Measurements from ENCODE around the gene TEKT5. TPM values are rescaled to one million over a fixed set of nuclear protein-coding genes. Genes with fewer than 3 reads are reported as not detected.
A peak's percentile ranks its signal among the peaks of the same experiment; 100 is the strongest.

TEKT5 gene
- total and polyA plus RNA-seq, 2 donors = 0.19 to 0.32 TPM

DNA sequence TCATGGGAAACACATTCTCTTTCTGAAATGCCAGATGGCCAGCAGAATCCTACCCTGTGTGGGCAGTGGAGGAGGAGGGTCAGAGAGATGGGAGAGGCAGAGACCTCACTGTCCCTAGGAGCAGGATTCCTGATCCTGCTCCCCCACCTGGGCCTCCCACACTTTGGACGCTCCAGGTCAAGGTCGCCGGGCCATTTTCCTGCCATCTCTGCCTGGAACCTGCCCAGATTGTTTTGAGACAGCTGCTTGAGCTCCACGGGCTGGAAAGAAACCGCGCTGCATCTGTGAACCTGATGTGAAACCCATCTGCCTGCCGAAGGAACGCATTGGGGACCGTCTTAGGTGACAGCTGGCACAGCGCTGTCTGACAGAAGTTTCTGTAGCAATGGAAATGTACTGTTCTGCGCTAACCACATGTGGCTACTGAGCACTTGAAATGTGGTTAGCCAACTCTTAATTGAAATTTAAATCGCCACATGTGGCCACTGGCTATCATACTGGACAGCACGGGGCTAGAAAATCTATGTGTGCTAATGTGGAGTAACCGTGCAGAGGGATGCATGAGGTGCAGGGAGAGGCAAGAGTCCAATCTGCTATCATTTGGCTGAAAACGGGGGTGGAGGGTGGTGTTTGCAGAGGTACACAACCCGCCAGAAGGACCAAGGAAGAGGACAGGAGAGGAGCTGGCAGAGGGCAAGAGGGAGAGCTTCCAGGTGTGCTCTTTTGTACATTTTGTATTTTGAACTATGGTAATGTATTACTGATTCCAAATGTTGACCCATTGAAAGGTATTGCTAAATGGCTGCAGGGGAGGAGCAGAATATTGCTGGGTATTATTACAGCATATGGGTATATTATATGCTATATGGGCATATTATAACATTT lies 33.5 kb upstream of the TEKT5 start:
- no peaks in the 10 kb centered on the region for H3K36me3 ChIP-seq (ENCODE audit: insufficient read depth)
- no peaks in the 10 kb centered on the region for H3K4me1 ChIP-seq (ENCODE audit: insufficient read depth)
- H3K27ac ChIP-seq (ENCODE audit: low read depth) = no peak overlapping the region
- no peak overlapping the region for H3K4me3 ChIP-seq (ENCODE audit: low read depth, low read length)
- WGBS = 63% methylated on average over 16 of the region's 16 CpGs
- DNase-seq (ENCODE audit: extremely low spot score) = no peak

DNA sequence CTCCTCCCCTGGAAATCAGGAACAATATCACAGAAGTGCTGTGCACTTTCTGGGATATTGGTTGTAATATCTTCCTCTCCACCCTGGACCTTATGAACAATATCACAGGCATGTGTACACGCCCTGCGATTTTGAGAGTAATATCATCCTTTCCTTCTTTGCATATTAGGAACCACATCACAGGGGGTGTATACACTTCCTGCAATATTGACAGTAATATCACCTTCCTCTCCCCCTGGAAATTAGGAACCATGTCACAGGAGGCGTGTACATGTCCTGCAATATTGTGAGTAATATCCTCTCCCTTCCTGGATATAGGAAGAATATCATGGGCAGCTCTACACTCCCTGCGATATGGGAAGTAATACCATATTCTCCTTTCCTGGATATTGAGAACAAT lies 14.2 kb upstream of the TEKT5 start:
- Histone ChIP-seq H3K4me3 (ENCODE audit: low read depth, low read length) (no peak overlapping the region), H3K27ac (ENCODE audit: low read depth) (no peak overlapping the region), H3K36me3 (ENCODE audit: insufficient read depth) (no peaks in the 10 kb centered on the region), H3K4me1 (ENCODE audit: insufficient read depth) (no peaks in the 10 kb centered on the region)
- DNase-seq (ENCODE audit: extremely low spot score) = no peak
- WGBS = 72% methylated on average over 4 of the region's 4 CpGs

- H3K36me3 ChIP-seq (ENCODE audit: insufficient read depth) = no peaks in the 10 kb centered on the region
- no peak for DNase-seq (ENCODE audit: extremely low spot score)
- WGBS = 63% methylated on average over 1 of the region's 1 CpG
- no peaks in the 10 kb centered on the region for H3K4me1 ChIP-seq (ENCODE audit: insufficient read depth)
- H3K27ac ChIP-seq (ENCODE audit: low read depth) = no peak overlapping the region
- no peak overlapping the region for H3K4me3 ChIP-seq (ENCODE audit: low read depth, low read length)
Measured at GRCh38 chr16:10699756-10700155, 5.0 kb upstream of the TEKT5 start.

DNA sequence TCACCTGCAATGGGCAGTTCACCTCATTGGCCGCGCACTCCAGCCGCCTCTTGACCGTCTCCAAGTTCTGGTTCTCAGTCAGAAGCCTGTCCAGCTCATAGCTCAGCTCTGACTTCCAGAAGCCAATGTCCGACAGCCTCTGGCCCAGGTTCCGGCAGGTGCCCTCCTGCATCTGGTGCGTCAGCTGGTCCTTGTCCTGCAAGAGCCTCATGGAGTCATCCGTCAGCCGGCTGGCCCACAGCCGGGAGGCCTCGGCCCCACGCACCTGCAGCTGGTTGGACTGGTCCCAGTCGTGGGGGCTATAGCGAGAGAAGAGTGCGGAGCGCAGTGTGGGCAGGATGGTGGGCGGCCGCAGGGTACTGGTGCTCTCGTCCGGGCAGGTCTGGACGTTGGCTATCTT lies 424 bp downstream of the TEKT5 start:
- H3K4me3 ChIP-seq (ENCODE audit: low read depth, low read length) = no peak overlapping the region
- DNase-seq (ENCODE audit: extremely low spot score) = no peak
- H3K27ac ChIP-seq (ENCODE audit: low read depth) = no peak overlapping the region
- H3K36me3 ChIP-seq (ENCODE audit: insufficient read depth) = no peaks in the 10 kb centered on the region
- 92% methylated on average over 21 of the region's 21 CpGs for whole genome bisulfite sequencing
- no peaks in the 10 kb centered on the region for H3K4me1 ChIP-seq (ENCODE audit: insufficient read depth)

DNA sequence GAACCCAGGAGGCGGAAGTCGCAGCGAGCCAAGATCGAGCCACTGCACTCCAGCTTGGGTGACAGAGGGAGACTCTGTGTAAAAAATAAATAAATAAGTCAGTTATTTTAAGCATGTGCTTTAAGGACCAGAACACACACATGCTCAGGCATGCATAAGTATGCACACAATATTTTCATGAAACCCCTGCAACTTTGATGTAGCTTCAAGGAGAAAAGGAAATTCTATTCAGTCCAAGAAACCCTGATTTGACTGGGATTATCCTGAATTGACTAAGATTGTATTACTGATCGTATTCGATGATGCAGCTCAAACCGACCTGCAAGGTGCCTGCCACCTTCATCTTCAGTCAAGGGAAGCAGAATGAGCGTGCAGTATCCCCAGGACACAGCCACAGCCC lies 841 bp downstream of the TEKT5 start:
- Histone ChIP-seq H3K27ac (ENCODE audit: low read depth) (no peak overlapping the region), H3K4me3 (ENCODE audit: low read depth, low read length) (no peak overlapping the region), H3K36me3 (ENCODE audit: insufficient read depth) (no peaks in the 10 kb centered on the region), H3K4me1 (ENCODE audit: insufficient read depth) (no peaks in the 10 kb centered on the region)
- DNase-seq (ENCODE audit: extremely low spot score) = no peak
- 92% methylated on average over 8 of the region's 8 CpGs for WGBS

GRCh38 chr16:10692470-10692869 lies 2.3 kb downstream of the TEKT5 start:
- no peak for DNase-seq (ENCODE audit: extremely low spot score)
- no peaks in the 10 kb centered on the region for H3K4me1 ChIP-seq (ENCODE audit: insufficient read depth)
- H3K27ac ChIP-seq (ENCODE audit: low read depth) = no peak overlapping the region
- no peak overlapping the region for H3K4me3 ChIP-seq (ENCODE audit: low read depth, low read length)
- H3K36me3 ChIP-seq (ENCODE audit: insufficient read depth) = no peaks in the 10 kb centered on the region
- 77% methylated on average over 5 of the region's 5 CpGs for WGBS

DNA sequence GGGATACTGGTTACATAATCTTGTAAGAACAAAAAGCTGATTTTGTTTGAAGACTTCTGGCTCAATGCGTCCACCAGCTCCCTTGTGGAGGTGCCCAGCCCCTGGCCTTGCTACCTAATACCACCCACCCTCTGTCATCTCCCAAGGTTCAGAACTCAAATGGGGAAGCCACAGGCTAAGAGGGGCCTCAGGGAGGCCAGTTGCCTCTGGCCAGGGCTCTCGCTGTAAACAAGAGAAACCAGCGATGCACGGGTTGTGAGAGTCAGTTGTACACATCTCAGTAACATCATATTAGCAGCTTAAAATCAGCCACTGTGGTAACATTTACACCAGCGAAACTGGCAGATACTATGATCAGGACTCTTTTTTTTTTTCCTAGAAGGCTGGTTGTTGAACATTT lies 6.0 kb downstream of the TEKT5 start:
- Histone ChIP-seq H3K36me3 (ENCODE audit: insufficient read depth) (no peaks in the 10 kb centered on the region), H3K27ac (ENCODE audit: low read depth) (peak overlapping the region; percentile 11), H3K4me3 (ENCODE audit: low read depth, low read length) (no peak overlapping the region), H3K4me1 (ENCODE audit: insufficient read depth) (no peaks in the 10 kb centered on the region)
- WGBS = 82% methylated on average over 5 of the region's 5 CpGs
- DNase-seq (ENCODE audit: extremely low spot score) = no peak

- Histone ChIP-seq H3K4me3 (ENCODE audit: low read depth, low read length) (no peak overlapping the region), H3K27ac (ENCODE audit: low read depth) (no peak overlapping the region), H3K36me3 (ENCODE audit: insufficient read depth) (no peaks in the 10 kb centered on the region), H3K4me1 (ENCODE audit: insufficient read depth) (no peaks in the 10 kb centered on the region)
- 79% methylated on average over 10 of the region's 10 CpGs for WGBS
- peak; percentile 14 for DNase-seq (ENCODE audit: extremely low spot score)
Measured at GRCh38 chr16:10688291-10688690, 6.4 kb downstream of the TEKT5 start.

DNA sequence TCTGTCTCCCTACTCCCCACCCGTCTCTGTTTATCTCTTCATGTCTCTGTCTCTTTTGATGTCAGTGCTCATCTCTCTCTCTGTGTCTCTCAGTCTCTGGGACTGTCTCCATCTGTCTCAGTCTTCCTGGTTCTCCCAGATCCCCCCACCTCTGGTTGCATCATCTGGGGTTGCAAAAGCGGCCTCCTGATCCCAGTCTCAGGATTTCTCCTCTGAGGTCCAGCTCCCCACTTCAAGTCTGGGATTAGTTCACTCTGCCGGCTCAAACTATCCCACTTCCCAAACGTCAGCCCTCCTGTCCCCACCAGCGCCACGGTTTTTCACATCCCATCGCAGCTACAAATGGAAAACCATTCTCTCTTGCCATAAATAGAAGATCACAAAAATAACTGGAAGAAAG lies 9.0 kb downstream of the TEKT5 start:
- 77% methylated on average over 7 of the region's 7 CpGs for WGBS
- no peak for DNase-seq (ENCODE audit: extremely low spot score)
- H3K36me3 ChIP-seq (ENCODE audit: insufficient read depth) = no peaks in the 10 kb centered on the region
- H3K4me3 ChIP-seq (ENCODE audit: low read depth, low read length) = no peak overlapping the region
- no peaks in the 10 kb centered on the region for H3K4me1 ChIP-seq (ENCODE audit: insufficient read depth)
- no peak overlapping the region for H3K27ac ChIP-seq (ENCODE audit: low read depth)

DNA sequence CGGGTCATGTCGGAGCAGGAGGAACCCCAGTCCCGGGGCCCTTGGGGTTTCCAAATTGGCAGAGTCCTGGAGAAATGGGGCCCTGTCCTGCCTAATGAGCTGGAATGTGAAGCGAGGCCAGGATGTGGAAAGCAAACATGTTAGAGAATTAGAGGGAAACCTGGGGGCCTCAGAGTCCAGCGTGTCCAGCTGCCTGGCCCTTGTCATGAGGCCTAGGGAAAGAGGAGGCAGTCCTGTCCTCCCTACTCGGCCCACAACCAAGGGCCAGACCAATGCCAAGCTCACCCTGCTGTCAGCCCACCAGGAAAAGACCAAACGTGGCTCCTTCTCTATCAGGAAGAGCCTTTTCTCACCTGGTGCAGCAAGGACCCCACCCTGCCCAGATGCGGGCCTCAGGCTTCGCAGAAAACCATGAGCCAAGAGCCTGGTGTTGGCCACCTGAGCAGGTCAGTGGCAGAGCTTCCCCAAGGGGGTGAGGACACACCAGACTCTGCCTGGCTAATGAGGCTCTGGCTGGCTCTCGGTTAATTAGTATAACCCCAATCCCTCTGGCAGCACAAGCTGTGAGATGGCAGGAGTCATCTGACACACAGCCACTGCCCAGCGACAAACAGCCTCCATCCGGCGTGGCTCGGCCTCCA lies 10.1 kb downstream of the TEKT5 start:
- WGBS = 72% methylated on average over 14 of the region's 14 CpGs
- DNase-seq (ENCODE audit: extremely low spot score) = no peak
- Histone ChIP-seq H3K4me3 (ENCODE audit: low read depth, low read length) (no peak overlapping the region), H3K27ac (ENCODE audit: low read depth) (no peak overlapping the region), H3K4me1 (ENCODE audit: insufficient read depth) (no peaks in the 10 kb centered on the region), H3K36me3 (ENCODE audit: insufficient read depth) (no peaks in the 10 kb centered on the region)

DNA sequence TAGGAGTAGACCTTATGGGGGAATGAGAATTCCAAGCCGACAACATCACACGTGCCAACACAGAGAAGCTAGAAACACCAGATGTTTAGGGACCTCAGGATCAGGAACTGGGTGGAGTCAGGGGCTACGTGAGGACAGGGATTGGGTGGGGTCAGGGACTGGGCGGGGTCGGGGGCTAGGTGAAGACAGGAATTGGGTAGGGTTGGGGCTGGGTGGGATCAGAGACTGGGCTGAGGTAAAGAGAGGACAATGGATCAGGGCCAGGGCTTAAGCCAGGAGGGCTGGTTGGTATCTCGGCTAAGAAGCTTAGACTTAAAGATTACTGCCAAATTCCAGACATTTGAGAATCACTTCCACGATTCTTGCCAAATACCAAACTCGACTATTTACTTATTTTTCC lies 11.6 kb downstream of the TEKT5 start:
- whole genome bisulfite sequencing = 42% methylated on average over 8 of the region's 8 CpGs
- H3K4me1 ChIP-seq (ENCODE audit: insufficient read depth) = no peaks in the 10 kb centered on the region
- no peak for DNase-seq (ENCODE audit: extremely low spot score)
- H3K4me3 ChIP-seq (ENCODE audit: low read depth, low read length) = no peak overlapping the region
- H3K27ac ChIP-seq (ENCODE audit: low read depth) = no peak overlapping the region
- H3K36me3 ChIP-seq (ENCODE audit: insufficient read depth) = no peaks in the 10 kb centered on the region

GRCh38 chr16:10682604-10683003 lies 12.1 kb downstream of the TEKT5 start:
- no peaks in the 10 kb centered on the region for H3K4me1 ChIP-seq (ENCODE audit: insufficient read depth)
- H3K27ac ChIP-seq (ENCODE audit: low read depth) = no peak overlapping the region
- 90% methylated on average over 7 of the region's 7 CpGs for WGBS
- no peak for DNase-seq (ENCODE audit: extremely low spot score)
- H3K36me3 ChIP-seq (ENCODE audit: insufficient read depth) = no peaks in the 10 kb centered on the region
- no peak overlapping the region for H3K4me3 ChIP-seq (ENCODE audit: low read depth, low read length)

- DNase-seq (ENCODE audit: extremely low spot score) = no peak
- no peak overlapping the region for H3K27ac ChIP-seq (ENCODE audit: low read depth)
- no peak overlapping the region for H3K4me3 ChIP-seq (ENCODE audit: low read depth, low read length)
- H3K4me1 ChIP-seq (ENCODE audit: insufficient read depth) = no peaks in the 10 kb centered on the region
- WGBS = 83% methylated on average over 29 of the region's 29 CpGs
- H3K36me3 ChIP-seq (ENCODE audit: insufficient read depth) = no peaks in the 10 kb centered on the region
Measured at GRCh38 chr16:10681310-10682308, 13.1 kb downstream of the TEKT5 start.
